HPDE6-E6E7 (cell line): ENCODE measurements around the gene URB1.
"Not testable (repeated sequence)": the region's sequence is repeated elsewhere in the genome, so short reads cannot be mapped to it uniquely, and the experiment has no call there.

Experiments used
- DNase-seq: peaks from one replicate; pipeline ENCODE4 v3.0.0; 2011; ENCODE audit warnings: missing footprints; ENCODE audit errors: extremely low spot score

URB1 gene

DNA sequence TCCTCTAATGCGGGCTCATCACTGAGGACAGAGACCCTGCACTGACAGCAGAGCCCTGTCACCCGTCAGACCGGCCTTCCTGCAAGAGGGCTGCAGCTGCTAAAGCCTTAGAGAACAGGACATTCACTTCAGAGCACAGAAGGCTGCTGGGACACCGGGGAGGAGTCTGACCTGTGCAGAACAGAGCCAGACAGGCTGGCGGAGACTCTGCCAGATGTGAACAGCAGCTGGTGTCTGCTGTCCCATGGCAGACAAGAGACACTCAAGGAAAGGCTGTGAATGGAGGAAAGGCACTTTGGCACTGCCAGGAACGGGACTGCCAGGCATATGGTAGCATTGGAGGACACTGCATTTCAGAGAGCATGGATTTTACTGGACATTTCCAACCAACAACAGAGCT lies 72.8 kb downstream of the URB1 start:
- no peak for DNase-seq

DNA sequence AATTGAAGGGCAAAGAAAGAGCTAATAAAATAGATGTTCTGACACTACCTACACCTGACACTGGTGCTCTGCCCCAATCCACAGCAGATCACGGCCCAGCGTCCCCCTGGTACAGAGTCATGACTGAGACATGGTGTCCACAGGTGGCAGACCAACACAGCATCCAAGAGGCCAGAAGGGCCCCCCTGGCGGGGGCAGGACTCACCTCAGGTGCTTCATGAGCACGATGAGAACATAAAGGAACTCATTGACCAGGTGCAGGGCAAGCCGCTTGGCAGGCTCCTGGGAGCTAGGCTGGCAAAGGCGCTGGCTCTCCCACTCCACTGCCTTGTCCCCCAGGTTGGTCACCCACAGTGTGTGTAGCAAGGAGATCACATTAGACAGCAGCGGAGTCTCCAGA lies 73.8 kb downstream of the URB1 start:
- DNase-seq: no peak

DNA sequence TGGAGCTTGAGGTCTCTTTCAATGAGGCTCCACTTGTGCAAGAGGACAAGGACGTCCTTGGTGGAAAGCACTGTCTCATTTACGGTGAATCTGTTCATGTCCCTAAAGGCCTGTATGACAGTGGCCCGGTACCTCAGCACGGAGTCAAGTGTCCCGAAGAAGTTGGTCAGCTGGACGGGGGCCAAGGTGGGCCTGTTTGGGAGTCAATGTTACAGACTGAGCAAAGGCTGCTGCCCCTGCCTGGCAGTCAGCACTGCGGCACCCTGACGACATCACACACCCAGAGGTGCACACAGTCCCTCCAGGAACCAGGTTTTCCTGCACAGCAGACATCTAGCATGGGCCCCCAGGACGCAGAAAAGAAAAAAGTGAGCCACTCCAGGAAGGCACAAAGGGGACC lies 75.1 kb downstream of the URB1 start:
- no peak for DNase-seq

DNA sequence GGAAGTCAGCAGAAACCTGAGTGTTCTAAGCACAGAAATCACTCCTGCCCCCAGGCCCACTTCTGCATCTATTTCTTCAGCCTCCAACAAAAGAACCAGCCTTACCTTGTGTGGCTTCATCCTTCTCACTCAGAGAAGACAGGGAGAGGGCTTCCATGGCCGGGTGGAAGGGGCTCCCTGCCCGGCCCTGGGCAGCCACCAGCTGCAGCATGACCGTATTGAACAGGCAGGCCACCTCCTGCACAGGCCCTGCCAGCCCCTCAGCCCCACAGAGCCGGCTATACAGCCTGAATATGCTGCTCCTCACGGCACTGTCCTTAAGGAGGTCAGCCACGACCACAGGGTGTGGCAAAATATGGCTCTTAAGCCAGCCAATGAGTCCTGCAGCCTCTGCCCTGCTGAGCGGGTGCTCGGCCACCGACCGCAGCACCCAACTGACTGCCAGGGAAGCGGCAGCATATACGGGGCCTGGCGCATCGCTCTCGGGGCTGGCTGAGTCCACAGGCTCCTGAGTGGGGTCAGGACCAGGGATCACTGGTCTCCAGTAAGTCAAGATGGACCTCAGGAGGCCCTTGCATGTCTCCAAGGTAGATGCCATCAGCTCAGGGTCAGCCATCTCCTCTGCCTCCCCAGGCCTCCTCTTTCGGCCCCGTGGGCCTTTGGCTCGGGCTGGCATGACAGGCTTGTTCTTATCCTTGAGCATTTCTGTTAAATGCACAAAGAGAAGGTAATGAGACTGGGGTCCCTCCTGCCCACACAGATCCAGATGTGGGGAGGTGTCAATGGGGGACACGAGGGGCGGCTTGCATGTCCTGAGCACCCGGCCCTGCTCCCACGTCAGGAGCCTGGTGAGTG lies 76.2 kb downstream of the URB1 start:
- DNase-seq: no peak

DNA sequence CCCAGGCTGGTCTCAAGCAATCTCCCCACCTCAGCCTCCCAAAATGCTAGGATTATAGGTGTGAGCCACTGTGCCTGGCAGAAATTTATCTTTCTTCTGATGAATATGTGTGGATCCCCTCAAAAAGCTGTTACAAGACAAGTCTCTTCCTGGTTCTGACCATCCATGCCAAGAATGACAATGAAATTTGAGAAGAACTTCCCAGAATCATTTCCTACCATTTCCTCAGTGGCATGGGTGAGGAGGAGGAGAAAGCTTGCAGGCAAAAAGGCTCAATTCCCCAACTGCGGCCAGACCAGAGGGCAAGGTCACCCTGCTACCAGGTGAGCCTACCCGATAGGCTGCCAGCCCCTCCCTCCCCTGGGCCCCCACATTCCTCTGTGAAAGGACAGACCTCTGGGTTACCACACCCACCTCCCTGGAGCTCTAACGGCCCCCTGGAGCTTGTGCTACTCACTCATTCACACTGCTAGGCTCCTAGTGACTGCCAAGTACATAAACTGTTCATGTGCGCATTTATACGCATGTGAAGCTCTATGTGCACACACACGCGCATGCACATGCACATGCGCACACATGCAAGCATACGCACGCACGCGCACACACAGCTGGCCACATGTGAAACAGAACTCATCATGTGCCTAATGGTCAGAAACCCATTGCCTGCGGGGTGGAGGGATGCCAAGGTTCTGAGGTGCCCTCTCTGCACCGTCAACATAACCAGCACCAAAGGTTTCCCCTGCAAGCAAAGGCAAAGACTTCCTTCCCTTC lies 77.1 kb downstream of the URB1 start:
- DNase-seq: no peak

DNA sequence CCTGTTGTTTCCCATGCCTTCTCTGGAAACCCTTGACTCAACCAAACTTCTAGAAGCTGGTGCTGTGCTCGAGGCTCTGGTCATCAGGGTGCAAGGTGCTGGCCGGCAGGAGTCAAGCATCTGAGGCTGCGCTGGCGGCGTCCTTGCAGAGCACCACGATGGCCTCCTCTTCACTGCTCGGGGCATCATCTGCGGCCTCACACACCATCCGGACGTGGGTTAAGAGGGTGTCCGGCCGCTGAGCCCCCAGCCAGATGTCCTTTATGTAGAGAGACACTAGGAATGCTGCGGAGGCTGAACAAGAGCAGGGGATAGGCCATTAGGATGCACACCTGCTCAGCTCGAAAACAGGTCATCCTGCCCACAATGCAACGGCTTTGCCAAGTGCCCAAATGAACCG lies 78.0 kb downstream of the URB1 start:
- no peak for DNase-seq

- DNase-seq: no peak
These were observed 79.8 kb downstream of the URB1 start for GRCh38 chr21:32312976-32313375.

DNA sequence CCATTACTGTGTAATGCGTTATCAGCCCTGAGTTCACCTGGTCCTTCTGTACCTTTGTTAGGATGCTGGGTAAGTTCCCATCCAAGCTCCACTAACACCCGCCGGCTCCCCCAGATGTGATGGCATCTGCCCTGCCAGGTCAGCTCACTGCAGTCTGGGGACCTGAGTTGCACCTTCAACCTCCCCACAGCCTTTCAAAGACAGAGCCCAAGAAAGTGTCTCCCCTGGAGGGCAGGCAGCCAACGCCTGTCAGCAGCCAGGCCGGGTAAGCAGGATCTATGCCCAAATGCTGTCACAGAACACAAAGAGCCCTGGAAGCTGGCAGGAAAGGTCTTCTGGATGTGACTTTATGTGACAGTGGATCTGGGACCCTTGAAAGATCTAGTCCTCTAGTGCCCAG lies 80.5 kb downstream of the URB1 start:
- no peak for DNase-seq

DNA sequence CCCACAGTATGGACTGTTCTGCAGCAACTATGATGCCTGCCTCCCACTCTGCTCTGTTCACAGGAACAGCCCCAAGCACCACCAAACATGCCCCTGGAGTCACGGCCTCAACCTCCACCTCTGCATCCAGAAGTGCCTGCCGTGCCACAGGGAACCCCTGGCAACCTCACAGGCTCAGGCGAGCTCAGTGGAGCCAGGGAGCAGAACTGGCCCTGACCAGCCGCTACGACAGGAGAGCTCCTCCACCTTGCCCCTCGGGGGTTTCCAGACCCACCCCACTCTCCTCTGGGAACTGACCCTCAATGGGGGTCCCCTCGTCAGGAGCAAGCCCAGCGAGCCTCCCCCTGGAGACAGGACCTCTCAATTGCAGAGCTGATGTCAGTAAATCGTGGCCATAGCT lies 81.2 kb downstream of the URB1 start:
- DNase-seq: no peak

DNA sequence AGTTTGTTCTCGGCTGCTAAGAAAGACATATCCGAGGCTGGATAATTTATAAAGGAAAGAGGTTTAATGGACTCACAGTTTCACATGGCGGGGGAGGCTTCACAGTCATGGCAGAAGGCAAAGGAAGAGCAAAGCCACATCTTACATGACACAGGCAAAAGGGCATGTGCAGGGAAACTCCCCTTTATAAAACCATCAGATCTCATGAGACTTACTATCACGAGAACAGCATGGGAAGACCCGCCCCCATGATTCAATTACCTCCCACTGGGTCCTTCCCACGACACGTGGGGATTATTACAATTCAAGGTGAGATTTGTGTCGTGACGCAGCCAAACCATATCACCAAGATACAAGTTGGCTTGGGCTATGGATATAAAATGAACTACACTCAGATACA lies 81.8 kb downstream of the URB1 start:
- not testable (repeated sequence) for DNase-seq

- no peak for DNase-seq
These were observed 82.8 kb downstream of the URB1 start for GRCh38 chr21:32309906-32310460.

GRCh38 chr21:32308696-32309095 lies 84.1 kb downstream of the URB1 start:
- no peak for DNase-seq

DNA sequence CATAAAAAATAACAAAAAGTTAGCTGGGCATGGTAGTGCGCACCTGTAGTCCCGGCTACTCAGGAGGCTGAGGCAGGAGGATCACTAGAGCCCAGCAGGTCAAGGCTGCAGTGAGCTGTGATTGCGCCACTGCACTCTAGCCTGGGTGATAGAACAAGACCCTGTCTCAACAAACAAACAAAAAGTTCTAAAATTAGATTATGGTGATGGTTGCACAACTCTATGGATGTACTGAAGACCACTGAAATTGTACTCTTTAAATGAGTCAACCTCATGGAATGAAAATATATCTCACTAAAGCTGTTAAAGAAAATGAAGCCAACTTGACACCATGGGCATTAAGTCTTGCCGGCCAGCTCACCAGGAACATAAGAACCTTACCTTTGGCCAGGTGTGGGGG lies 85.1 kb downstream of the URB1 start:
- DNase-seq: no peak

- no peak for DNase-seq
These were observed 86.6 kb downstream of the URB1 start for GRCh38 chr21:32306021-32306780.

- DNase-seq: no peak
These were observed 87.8 kb downstream of the URB1 start for GRCh38 chr21:32304998-32305397.

- no peak for DNase-seq
These were observed 89.4 kb downstream of the URB1 start for GRCh38 chr21:32303385-32303784.

- no peak for DNase-seq
These were observed 90.3 kb downstream of the URB1 start for GRCh38 chr21:32302560-32302959.

- DNase-seq: no peak
These were observed 91.2 kb downstream of the URB1 start for GRCh38 chr21:32301596-32301995.

DNA sequence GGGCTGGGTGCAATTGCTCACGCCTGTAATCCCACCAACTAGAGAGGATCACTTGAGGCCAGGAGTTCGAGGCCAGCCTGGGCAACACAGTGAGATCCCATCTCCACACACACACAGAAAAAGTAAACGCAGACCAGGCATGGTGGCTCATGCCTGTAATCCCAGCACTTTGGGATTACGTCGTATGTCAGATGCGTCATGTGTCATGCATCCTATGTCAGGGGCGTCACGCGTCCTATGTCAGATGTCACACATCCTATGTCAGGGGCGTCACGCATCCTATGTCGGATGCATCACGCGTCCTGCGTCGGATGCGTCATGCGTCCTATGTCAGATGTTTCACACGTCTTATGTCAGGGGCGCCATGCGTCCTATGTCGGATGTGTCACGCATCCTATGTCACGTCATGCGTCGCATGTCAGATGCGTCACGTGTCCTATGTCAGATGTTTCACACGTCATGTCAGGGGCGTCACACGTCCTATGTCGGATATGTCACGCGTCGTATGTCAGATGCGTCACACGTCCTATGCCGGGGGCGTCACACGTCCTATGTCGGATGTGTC lies 92.6 kb downstream of the URB1 start:
- DNase-seq: no peak

DNA sequence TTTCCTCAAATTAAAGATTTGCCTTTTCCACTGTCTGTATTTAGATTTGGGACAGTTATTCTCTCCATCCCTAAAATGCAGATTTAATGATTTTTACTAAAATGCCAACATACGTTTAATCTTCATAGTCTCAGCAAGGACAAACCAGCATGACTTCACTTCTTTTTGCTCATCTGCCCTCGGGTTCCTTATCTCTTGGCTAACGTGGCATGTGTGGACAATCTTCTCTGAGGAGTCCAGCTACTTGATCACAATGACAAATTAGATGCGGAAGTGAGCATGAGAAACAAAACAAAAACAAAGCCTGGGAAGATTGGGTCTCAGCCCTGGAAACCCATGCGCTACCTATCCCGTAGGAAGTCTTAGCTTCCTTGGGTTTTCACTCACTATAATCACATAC lies 93.1 kb downstream of the URB1 start:
- DNase-seq: no peak

DNA sequence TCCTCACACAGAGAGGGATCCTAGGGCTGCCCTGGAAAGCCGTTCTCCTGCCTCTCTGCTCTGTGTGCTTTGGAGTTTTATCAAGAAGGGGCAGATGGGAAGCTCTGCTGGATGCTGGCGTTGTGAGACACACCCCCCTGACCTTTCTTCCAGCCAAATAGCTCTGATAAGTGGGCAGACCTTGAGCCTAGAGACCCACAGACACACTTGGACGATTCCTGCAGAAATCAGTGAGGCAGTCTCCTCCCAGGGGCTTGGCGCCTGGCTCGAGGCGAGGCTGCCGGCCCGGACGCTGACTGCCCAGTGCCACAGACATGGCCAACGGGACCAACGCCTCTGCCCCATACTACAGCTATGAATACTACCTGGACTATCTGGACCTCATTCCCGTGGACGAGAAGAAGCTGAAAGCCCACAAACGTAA lies 94.1 kb downstream of the URB1 start, which contains the start of gene MRAP:
Gene MRAP (plus strand): TSS at position 198 of the 424 bp plus-strand sequence. CDS start 117 bp downstream, at position 315.
- no peak for DNase-seq

DNA sequence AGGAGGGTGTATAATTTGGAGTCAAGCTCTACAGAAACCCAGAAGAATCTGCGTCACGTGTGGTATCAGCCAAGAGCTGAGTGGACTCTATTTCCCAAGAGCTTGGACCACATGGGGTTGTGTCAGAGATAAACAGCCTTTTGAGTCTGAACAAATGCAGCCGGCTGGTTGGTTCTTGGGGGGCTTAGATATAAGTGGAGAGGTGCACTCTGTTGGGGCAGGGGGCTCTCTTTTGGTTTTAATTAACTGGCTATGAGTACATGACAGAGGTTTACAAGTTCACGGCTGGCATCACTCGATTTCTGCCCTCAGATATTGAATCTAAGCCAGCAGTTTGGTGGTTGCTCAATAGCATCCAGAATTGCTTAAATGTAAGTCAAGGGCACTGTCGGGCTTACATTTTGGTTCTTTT lies 94.7 kb downstream of the URB1 start:
- DNase-seq: no peak
